WERI-Rb-1 (cell line): Measurements from ENCODE around the gene CBFA2T3.
"Not testable (repeated sequence)": the region's sequence is repeated elsewhere in the genome, so short reads cannot be mapped to it uniquely, and the experiment has no call there.

ENCODE experiments used
- DNase-seq: peaks from one replicate; pipeline ENCODE4 v3.0.0-alpha.2; 2020
- H3K27ac ChIP-seq: fragments of 250-450 bp; sonication (Bioruptor Pico); 2 replicates; pipeline ENCODE4 v1.5.1; 2020; ENCODE audit warnings: mild to moderate bottlenecking, moderate library complexity
- H3K27me3 ChIP-seq: fragments of 250-450 bp; sonication (Bioruptor Pico); 2 replicates; pipeline ENCODE4 v1.5.1; 2021; ENCODE audit warnings: mild to moderate bottlenecking, low read depth, moderate library complexity; ENCODE audit not compliant: insufficient read depth, severe bottlenecking
- H3K36me3 ChIP-seq: fragments of 250-450 bp; sonication (Bioruptor Pico); 2 replicates; pipeline ENCODE4 v1.5.1; 2020; ENCODE audit warnings: mild to moderate bottlenecking, moderate library complexity
- H3K4me3 ChIP-seq: 2 replicates; pipeline ENCODE4 v1.5.1; 2011; ENCODE audit warnings: low read depth, mild to moderate bottlenecking, control low read depth, low read length
- H3K9me3 ChIP-seq: fragments of 250-450 bp; sonication (Bioruptor Pico); 2 replicates; pipeline ENCODE4 v1.5.1; 2021; ENCODE audit warnings: mild to moderate bottlenecking, moderate library complexity; ENCODE audit not compliant: severe bottlenecking
- CTCF ChIP-seq: IDR thresholded peaks from 2 replicates; pipeline ENCODE4 v1.5.1; 2011; ENCODE audit warnings: low read depth, mild to moderate bottlenecking, control low read depth, inconsistent platforms, low read length

Gene CBFA2T3

GRCh38 chr16:89004209-89004831 lies 27.3 kb upstream of the CBFA2T3 start:
- DNase-seq: peak; percentile 21
- Histone ChIP-seq H3K36me3 (no peaks in the 10 kb centered on the region), H3K27me3 (no peaks in the 10 kb centered on the region), H3K9me3 (no peaks in the 10 kb centered on the region), H3K4me3 (no peak overlapping the region), H3K27ac (no peak overlapping the region)
- no peak for TF ChIP-seq CTCF

DNA sequence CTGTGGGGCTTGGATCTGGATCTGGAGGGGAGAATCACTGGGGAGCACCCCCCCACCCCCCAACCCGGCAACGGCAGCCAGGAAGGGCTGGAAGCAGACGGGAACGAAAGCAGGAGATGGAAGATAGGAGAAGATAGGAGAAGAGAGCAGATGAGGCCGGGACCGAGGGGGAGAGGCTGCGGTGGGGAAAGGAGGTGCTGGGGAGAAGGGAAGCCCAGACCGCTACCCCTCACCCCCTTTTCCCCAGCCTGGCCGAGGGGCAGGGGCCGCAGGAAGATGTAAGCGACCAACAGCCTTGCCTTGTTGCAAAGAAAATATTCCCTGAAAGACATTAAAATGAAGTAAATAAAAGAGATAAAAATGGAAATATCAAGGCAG lies 26.8 kb upstream of the CBFA2T3 start:
- H3K4me3 ChIP-seq: no peak overlapping the region
- no peak for DNase-seq
- H3K36me3 ChIP-seq: no peaks in the 10 kb centered on the region
- no peak for TF ChIP-seq CTCF
- H3K27ac ChIP-seq: no peak overlapping the region
- no peaks in the 10 kb centered on the region for H3K27me3 ChIP-seq
- no peaks in the 10 kb centered on the region for H3K9me3 ChIP-seq

- no peak for TF ChIP-seq CTCF
- Histone ChIP-seq H3K27me3 (no peaks in the 10 kb centered on the region), H3K4me3 (no peak overlapping the region), H3K36me3 (no peaks in the 10 kb centered on the region), H3K27ac (no peak overlapping the region), H3K9me3 (no peaks in the 10 kb centered on the region)
- DNase-seq: no peak
Observed at GRCh38 chr16:89002851-89003830, 26.1 kb upstream of the CBFA2T3 start.

- H3K36me3 ChIP-seq, H3K9me3 ChIP-seq, H3K4me3 ChIP-seq, H3K27ac ChIP-seq, H3K27me3 ChIP-seq, DNase-seq: not testable (repeated sequence)
Observed at GRCh38 chr16:89002081-89002480, 25.1 kb upstream of the CBFA2T3 start.

GRCh38 chr16:89001117-89002027 lies 24.4 kb upstream of the CBFA2T3 start:
- DNase-seq: no peak
- Histone ChIP-seq H3K27me3 (no peaks in the 10 kb centered on the region), H3K9me3 (no peaks in the 10 kb centered on the region), H3K4me3 (no peak overlapping the region), H3K36me3 (no peaks in the 10 kb centered on the region), H3K27ac (no peak overlapping the region)
- TF ChIP-seq CTCF: no peak
